Liver (tissue), 9 donors: ENCODE results near the gene RHNO1. TPM values are rescaled to one million over a fixed set of nuclear protein-coding genes. Genes with fewer than 3 reads are reported as not detected.

Source experiments
- DNase-seq: peaks from one replicate; pipeline ENCODE4 v3.0.0-alpha.2; 2017; ENCODE audit warnings: low spot score
- H3K27ac ChIP-seq, 2 donors: one replicate each; pipeline ENCODE4 v1.7.0; 2013; ENCODE audit warnings: inconsistent platforms in 2 of 2, low read length in 2 of 2, control low read depth in 1 of 2, low read depth in 1 of 2, mild to moderate bottlenecking in 1 of 2
- H3K27me3 ChIP-seq, 4 donors: one replicate each; pipeline versions ENCODE4 v1.6.1 to v1.7.0; 2013; ENCODE audit warnings: low read length in 3 of 4, inconsistent platforms in 1 of 4, mild to moderate bottlenecking in 1 of 4, moderate library complexity in 1 of 4; ENCODE audit not compliant: control insufficient read depth in 4 of 4, insufficient read depth in 4 of 4
- H3K36me3 ChIP-seq, 4 donors: one replicate each; pipeline versions ENCODE4 v1.6.1 to v1.7.0; 2013; ENCODE audit warnings: low read length in 3 of 4, mild to moderate bottlenecking in 3 of 4, low read depth in 1 of 4, moderate library complexity in 1 of 4; ENCODE audit not compliant: control insufficient read depth in 4 of 4, insufficient read depth in 3 of 4
- H3K4me1 ChIP-seq, 4 donors: one replicate each; pipeline versions ENCODE4 v1.6.1 to v1.7.0; 2013; ENCODE audit warnings: low read length in 3 of 4, mild to moderate bottlenecking in 3 of 4, moderate library complexity in 1 of 4; ENCODE audit not compliant: control insufficient read depth in 4 of 4, insufficient read depth in 4 of 4
- H3K4me3 ChIP-seq, 3 donors: one replicate each; pipeline versions ENCODE4 v1.6.1 to v1.7.0; 2013; ENCODE audit warnings: low read length in 3 of 3, control low read depth in 1 of 3, low read depth in 1 of 3, mild to moderate bottlenecking in 1 of 3
- H3K9ac ChIP-seq, 2 donors: one replicate each; pipeline ENCODE4 v1.7.0; 2013; ENCODE audit warnings: low read length in 2 of 2, mild to moderate bottlenecking in 2 of 2, moderate library complexity in 2 of 2, control low read depth in 1 of 2, low read depth in 1 of 2
- H3K9me3 ChIP-seq, 4 donors: one replicate each; pipeline versions ENCODE4 v1.6.1 to v1.7.0; 2013; ENCODE audit warnings: low read length in 3 of 4; ENCODE audit not compliant: control insufficient read depth in 4 of 4
- ATF3 ChIP-seq: IDR thresholded peaks from 2 replicates; pipeline ENCODE4 v1.6.1; 2016; ENCODE audit warnings: antibody characterized with exemption
- CTCF ChIP-seq: fragments of 150-350 bp; IDR thresholded peaks from 2 replicates; pipeline ENCODE4 v1.5.1; 2017; ENCODE audit warnings: improper control_type of control experiment, low read depth, low read length; ENCODE audit not compliant: missing input control
- EGR1 ChIP-seq, 2 donors: IDR thresholded peaks; 2 replicates each; pipeline ENCODE4 v1.6.1; 2016 to 2018; ENCODE audit warnings: antibody characterized with exemption in 2 of 2, low read depth in 2 of 2
- FOXA1 ChIP-seq: IDR thresholded peaks from 2 replicates; pipeline ENCODE4 v1.6.1; 2016; ENCODE audit warnings: antibody characterized with exemption
- HNF4A ChIP-seq, 2 donors: conservative IDR thresholded peaks; 2 replicates each; pipeline ENCODE4 v1.6.1; 2016; ENCODE audit warnings: antibody characterized with exemption in 2 of 2, mild to moderate bottlenecking in 2 of 2
- HNF4G ChIP-seq: IDR thresholded peaks from 2 replicates; pipeline ENCODE4 v1.6.1; 2016; ENCODE audit warnings: antibody characterized with exemption
- JUND ChIP-seq, 2 donors: IDR thresholded peaks; 2 replicates each; pipeline ENCODE4 v1.6.1; 2016; ENCODE audit warnings: antibody characterized with exemption in 2 of 2
- NR2F2 ChIP-seq: IDR thresholded peaks from 2 replicates; pipeline ENCODE4 v1.6.1; 2016; ENCODE audit warnings: antibody characterized with exemption
- RAD21 ChIP-seq, 2 donors: IDR thresholded peaks; 2 replicates each; pipeline ENCODE4 v1.6.1; 2016; ENCODE audit warnings: antibody characterized with exemption in 2 of 2, mild to moderate bottlenecking in 2 of 2
- REST ChIP-seq: IDR thresholded peaks from 2 replicates; pipeline ENCODE4 v1.6.1; 2016; ENCODE audit warnings: antibody characterized with exemption, mild to moderate bottlenecking
- RXRA ChIP-seq, 2 donors: IDR thresholded peaks; 2 replicates each; pipeline ENCODE4 v1.6.1; 2017 to 2018; ENCODE audit warnings: antibody characterized with exemption in 2 of 2, mild to moderate bottlenecking in 1 of 2
- SP1 ChIP-seq: IDR thresholded peaks from 2 replicates; pipeline ENCODE4 v1.6.1; 2018; ENCODE audit warnings: antibody characterized with exemption, mild to moderate bottlenecking
- YY1 ChIP-seq: IDR thresholded peaks from 2 replicates; pipeline ENCODE4 v1.6.1; 2016; ENCODE audit warnings: antibody characterized with exemption, mild to moderate bottlenecking
- WGBS: extraction: QIAGEN DNeasy Blood & Tissue Kit; methylation state at CpG from one replicate; pipeline ENCODE4 v1.1.7; 2013; 5-methylcytosine and 5-hydroxymethylcytosine counted together
- polyA plus RNA-seq, 2 donors: library from polyadenylated mRNA; stranded (reverse) in 1 of 2; unstranded in 1 of 2; fragments of 200-250 nt in 1 of 2; fragments of >200 nt in 1 of 2; fragmentation: Nextera tagmentation in 1 of 2; extraction: Ambion mirVana in 1 of 2; gene quantifications; one replicate each; pipeline versions ENCODE4 v1.2.1 to v1.2.3, GENCODE V29; 2013 to 2015
- total RNA-seq, 2 donors: library from RNA; depleted of rRNA; stranded (reverse); fragments of >200 nt; gene quantifications; one replicate each; pipeline ENCODE4 v1.2.3, GENCODE V29; 2014
- TF ChIP-seq, protein P1 (sequence below): IDR thresholded peaks from 2 replicates; pipeline ENCODE4 v1.6.1; 2016; ENCODE audit warnings: antibody characterized with exemption
- donor health status: healthy.
- donor health status: healthy.
- donor health status: healthy.
- donor health status: healthy.
- donor health status: healthy.

RHNO1 gene
- total and polyA plus RNA-seq, 4 donors: 1.4 to 14.5 (median 2.8) TPM

- 91% methylated on average over 2 of the region's 2 CpGs for WGBS
- Histone ChIP-seq H3K9me3 (no peaks in the 10 kb centered on the region), H3K9ac (no peak overlapping the region), H3K27ac (no peak overlapping the region), H3K36me3 (peaks cover 0 to 4% (median 2%) of the 10 kb centered on the region in 4 donors), H3K4me1 (no peaks in the 10 kb centered on the region), H3K4me3 (no peak overlapping the region), H3K27me3 (no peaks in the 10 kb centered on the region)
- TF ChIP-seq RAD21 (IDR thresholded peaks at IDR 0.05) (no peak), EGR1 (IDR thresholded peaks at IDR 0.05; ENCODE audit: low read depth in 2 of 2) (no peak)
- no peak for DNase-seq
Measured at GRCh38 chr12:2858334-2858733, 18.7 kb upstream of the RHNO1 start.

DNA sequence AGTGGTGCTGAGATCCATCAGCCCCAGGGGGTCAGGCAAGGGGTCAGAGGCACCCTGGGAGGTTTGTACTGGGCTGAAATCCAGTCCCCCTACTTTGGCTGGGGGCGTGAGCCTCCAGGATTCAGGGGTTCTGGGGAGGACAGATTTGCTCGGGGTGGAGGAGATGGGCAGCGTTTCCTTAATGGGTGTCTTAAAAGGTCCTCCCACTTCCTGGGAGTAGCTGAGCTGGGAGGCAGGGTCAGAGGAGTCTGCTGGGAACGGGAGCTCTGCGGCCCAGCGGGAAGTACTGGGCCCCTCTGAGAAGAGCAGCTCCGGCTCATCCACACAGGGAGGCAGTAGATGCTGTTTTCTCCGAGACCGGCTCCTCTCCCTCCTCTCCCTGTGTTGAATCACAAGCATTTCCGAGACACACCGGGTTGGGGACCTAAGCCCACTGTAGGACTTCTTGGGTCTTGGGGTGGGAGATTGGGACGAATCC lies 18.0 kb upstream of the RHNO1 start:
- H3K9me3 ChIP-seq: no peaks in the 10 kb centered on the region
- no peaks in the 10 kb centered on the region for H3K4me1 ChIP-seq
- no peak for DNase-seq
- H3K9ac ChIP-seq: no peak overlapping the region
- H3K4me3 ChIP-seq: no peak overlapping the region
- WGBS: 91% methylated on average over 12 of the region's 12 CpGs
- H3K27ac ChIP-seq: no peak overlapping the region
- peaks cover 0 to 4% (median 2%) of the 10 kb centered on the region in 4 donors for H3K36me3 ChIP-seq
- H3K27me3 ChIP-seq: no peaks in the 10 kb centered on the region
- TF ChIP-seq NR2F2 (peak; percentile 16), CTCF (no peak), RXRA (IDR thresholded peaks at IDR 0.05) (no peak), FOXA1 (no peak), RAD21 (IDR thresholded peaks at IDR 0.05) (peak in 1 of 2 donors; percentile 4)

GRCh38 chr12:2860170-2860569 lies 16.9 kb upstream of the RHNO1 start:
- H3K36me3 ChIP-seq: peaks cover 0 to 4% (median 2%) of the 10 kb centered on the region in 4 donors
- no peak overlapping the region for H3K4me3 ChIP-seq
- no peaks in the 10 kb centered on the region for H3K4me1 ChIP-seq
- H3K27me3 ChIP-seq: no peaks in the 10 kb centered on the region
- no peaks in the 10 kb centered on the region for H3K9me3 ChIP-seq
- no peak for DNase-seq
- no peak overlapping the region for H3K27ac ChIP-seq
- no peak for TF ChIP-seq CTCF
- no peak for TF ChIP-seq SP1
- no peak for TF ChIP-seq HNF4G
- TF ChIP-seq YY1: no peak
- TF ChIP-seq ATF3: no peak
- TF ChIP-seq REST: no peak
- TF ChIP-seq, protein P1, sequence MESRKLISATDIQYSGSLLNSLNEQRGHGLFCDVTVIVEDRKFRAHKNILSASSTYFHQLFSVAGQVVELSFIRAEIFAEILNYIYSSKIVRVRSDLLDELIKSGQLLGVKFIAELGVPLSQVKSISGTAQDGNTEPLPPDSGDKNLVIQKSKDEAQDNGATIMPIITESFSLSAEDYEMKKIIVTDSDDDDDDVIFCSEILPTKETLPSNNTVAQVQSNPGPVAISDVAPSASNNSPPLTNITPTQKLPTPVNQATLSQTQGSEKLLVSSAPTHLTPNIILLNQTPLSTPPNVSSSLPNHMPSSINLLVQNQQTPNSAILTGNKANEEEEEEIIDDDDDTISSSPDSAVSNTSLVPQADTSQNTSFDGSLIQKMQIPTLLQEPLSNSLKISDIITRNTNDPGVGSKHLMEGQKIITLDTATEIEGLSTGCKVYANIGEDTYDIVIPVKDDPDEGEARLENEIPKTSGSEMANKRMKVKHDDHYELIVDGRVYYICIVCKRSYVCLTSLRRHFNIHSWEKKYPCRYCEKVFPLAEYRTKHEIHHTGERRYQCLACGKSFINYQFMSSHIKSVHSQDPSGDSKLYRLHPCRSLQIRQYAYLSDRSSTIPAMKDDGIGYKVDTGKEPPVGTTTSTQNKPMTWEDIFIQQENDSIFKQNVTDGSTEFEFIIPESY: no peak
- TF ChIP-seq EGR1 (IDR thresholded peaks at IDR 0.05; ENCODE audit: low read depth in 2 of 2): no peak
- TF ChIP-seq RXRA (IDR thresholded peaks at IDR 0.05): no peak
- TF ChIP-seq NR2F2: no peak
- no peak for TF ChIP-seq HNF4A (conservative IDR thresholded peaks at IDR 0.05)
- TF ChIP-seq JUND (IDR thresholded peaks at IDR 0.05): no peak
- H3K9ac ChIP-seq: no peak overlapping the region
